Fibroblast of pulmonary artery (primary cell): ENCODE data around the gene MYH14.
"Not testable (repeated sequence)": the region's sequence is repeated elsewhere in the genome, so short reads cannot be mapped to it uniquely, and the experiment has no call there.

Experiments used
- DNase-seq: peaks from one replicate; pipeline ENCODE4 v3.0.0-alpha.2; 2010; ENCODE audit warnings: low read depth
- H3K4me3 ChIP-seq: replicated peaks from 2 replicates; pipeline ENCODE4 v1.5.1; 2011; ENCODE audit warnings: low read depth, mild to moderate bottlenecking, control low read depth, low read length, moderate library complexity
- TF ChIP-seq, protein P1 (sequence below): IDR thresholded peaks from 2 replicates; pipeline ENCODE4 v1.5.1; 2011; ENCODE audit warnings: mild to moderate bottlenecking, control low read depth, low read length, inconsistent platforms; ENCODE audit errors: missing control alignments

Gene MYH14

DNA sequence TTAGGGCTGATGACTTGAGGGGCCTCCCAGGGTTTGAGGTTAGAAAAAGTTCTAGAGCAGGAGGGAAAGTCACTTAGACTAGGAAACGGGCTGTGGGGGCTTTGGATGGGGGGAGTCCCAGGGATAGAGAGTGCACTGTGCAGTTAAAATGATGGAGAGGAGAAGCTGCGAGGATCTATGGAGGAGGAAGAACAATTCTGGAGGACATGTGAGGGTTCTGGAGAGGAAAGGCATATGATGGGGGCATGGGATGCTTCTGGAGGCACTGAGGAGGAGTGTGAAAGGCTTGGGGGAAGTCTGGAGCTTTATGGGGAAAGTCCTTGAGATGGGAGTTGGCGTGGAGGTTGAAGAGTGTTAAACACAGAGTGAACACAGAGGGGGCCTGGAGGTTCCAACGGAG is 123.6 kb downstream of the MYH14 start:
- TF ChIP-seq, protein P1, sequence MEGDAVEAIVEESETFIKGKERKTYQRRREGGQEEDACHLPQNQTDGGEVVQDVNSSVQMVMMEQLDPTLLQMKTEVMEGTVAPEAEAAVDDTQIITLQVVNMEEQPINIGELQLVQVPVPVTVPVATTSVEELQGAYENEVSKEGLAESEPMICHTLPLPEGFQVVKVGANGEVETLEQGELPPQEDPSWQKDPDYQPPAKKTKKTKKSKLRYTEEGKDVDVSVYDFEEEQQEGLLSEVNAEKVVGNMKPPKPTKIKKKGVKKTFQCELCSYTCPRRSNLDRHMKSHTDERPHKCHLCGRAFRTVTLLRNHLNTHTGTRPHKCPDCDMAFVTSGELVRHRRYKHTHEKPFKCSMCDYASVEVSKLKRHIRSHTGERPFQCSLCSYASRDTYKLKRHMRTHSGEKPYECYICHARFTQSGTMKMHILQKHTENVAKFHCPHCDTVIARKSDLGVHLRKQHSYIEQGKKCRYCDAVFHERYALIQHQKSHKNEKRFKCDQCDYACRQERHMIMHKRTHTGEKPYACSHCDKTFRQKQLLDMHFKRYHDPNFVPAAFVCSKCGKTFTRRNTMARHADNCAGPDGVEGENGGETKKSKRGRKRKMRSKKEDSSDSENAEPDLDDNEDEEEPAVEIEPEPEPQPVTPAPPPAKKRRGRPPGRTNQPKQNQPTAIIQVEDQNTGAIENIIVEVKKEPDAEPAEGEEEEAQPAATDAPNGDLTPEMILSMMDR = no peak
- DNase-seq = no peak
- no peak overlapping the region for H3K4me3 ChIP-seq

DNA sequence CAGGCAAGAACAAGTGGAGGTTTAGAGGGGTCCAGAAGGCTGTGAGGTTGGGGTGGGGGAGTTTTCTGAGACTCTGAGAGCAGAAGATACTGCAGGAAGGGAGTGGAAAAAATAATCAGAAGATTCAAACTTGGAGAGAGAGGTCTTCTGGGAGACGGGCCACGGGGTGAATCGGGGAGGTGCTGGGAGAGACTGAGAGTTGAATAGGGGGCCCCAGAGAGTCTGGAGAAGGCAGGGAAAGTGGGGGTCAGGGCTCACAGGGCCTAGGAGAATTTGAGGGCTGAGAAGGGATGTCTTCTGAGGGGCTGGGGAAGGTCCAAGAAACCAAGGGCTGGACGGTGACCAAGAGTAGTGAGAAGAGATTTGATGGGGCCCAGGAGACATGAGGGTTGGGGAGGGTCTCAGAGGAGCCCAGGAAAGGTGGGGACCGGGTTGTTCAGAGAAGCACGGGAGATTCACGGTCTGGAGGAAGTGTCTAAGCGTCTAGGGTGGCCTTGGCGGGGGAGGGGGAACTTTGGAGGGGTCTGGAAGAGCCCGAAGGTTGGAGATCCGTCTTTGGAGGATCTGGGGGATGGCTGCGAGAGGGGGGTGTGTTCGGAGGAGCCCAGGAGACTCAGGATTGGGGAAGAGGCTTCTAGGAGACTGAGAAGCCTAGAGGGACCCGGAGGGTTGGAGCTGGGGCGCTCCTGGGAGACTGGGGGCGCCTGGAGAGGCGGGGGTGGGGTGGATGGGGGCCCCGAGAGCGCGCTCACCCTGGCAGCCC is 124.2 kb downstream of the MYH14 start:
- no peak for DNase-seq
- H3K4me3 ChIP-seq = no peak overlapping the region
- TF ChIP-seq, protein P1 = no peak

DNA sequence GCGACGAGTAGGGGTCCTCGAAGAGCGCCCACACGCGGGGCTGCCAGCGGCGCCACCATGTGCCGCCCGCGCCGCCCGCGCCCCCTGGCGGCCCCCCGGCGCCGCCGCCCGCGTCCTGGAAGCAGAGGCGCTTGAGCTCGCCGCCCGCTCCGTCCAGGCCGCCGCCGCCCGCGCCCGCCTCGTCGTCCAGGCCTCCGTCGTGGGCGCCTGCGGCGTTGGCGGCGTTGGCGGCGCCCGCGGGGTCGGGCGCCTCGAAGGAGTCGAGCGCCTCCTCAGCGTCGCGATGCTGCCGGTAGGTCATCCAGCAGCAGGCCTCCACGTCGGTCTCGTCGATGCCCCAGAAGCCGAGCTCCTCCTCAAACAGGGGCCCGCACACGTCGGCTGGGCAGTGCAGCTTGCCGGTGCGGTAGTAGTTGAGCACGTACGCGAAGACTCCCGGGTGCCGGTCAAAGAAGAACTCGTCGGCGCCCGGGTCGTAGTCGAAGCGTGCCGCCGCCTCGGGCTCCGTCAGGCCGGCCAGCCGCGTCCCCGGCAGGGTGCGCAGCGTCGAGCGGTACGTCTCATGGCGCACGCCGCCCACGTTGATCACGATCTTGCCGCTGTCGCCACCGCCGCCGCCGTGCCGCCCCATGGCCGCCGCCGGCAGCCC is 124.9 kb downstream of the MYH14 start:
- no peak for DNase-seq
- TF ChIP-seq, protein P1 = no peak
- H3K4me3 ChIP-seq = no peak overlapping the region

- no peak overlapping the region for H3K4me3 ChIP-seq
- no peak for DNase-seq
- TF ChIP-seq, protein P1 = no peak
Observed at GRCh38 chr19:50328873-50329145, 125.4 kb downstream of the MYH14 start.

- TF ChIP-seq, protein P1 = no peak
- DNase-seq = peak; percentile 94
- peak within 1 kb of the TSS; percentile 32 for H3K4me3 ChIP-seq
Observed at GRCh38 chr19:50329146-50329925, 125.9 kb downstream of the MYH14 start, which contains the start of gene KCNC3. Gene KCNC3 (minus strand): TSS chr19:50329377. CDS start chr19:50329082, 295 bp downstream.

DNA sequence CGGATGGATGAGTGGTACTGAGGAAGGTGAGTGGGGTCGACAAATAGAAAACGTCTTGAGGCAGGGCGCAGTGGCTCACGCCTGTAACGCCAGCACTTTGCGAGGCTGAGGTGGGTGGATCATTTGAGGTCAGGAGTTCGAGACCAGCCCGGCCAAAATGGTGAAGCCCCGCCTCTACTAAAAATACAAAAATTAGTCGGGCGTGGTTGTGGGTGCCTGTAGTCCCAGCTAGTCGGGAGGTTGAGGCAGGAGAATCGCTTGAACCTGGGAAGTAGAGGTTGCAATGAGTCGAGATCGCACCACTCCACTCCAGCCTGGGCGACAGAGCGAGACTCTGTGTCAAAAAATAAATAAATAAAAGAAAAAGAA is 126.5 kb downstream of the MYH14 start:
- DNase-seq, H3K4me3 ChIP-seq: not testable (repeated sequence)

- no peak overlapping the region for H3K4me3 ChIP-seq
Observed at GRCh38 chr19:50330365-50331078, 127.1 kb downstream of the MYH14 start.

More at GRCh38 chr19:50330365-50331078, 127.1 kb downstream of the MYH14 start:
- TF ChIP-seq, protein P1 = no peak
- peak; percentile 16 for DNase-seq
